B cell (primary cell): ENCODE measurements around the gene SNCAIP. TPM values are rescaled to one million over a fixed set of nuclear protein-coding genes. Genes with fewer than 3 reads are reported as not detected.

Experiments
- ATAC-seq: fragments of 200-7000 bp; cut with Tn5 transposase; one replicate; pipeline ENCODE4 v1.10.0; 2021; ENCODE audit warnings: low read depth, mild to moderate bottlenecking, moderate number of reproducible peaks, moderate library complexity
- CTCF ChIA-PET: fragments of 350-600 bp; sonication (Branson Sonifier 250); formaldehyde crosslinking; loops from one replicate; lab custom pipeline; 2021; ENCODE audit warnings: antibody characterized with exemption, inconsistent platforms; lab: Charles Lee
- POLR2A ChIA-PET: fragments of 350-600 bp; sonication (Branson Sonifier 250); formaldehyde crosslinking; loops from one replicate; lab custom pipeline; 2021; ENCODE audit warnings: antibody characterized with exemption; lab: Charles Lee
- DNase-seq: peaks from one replicate; pipeline ENCODE4 v3.0.0; 2013
- H2AFZ ChIP-seq: 2 replicates; pipeline ENCODE4 v1.6.1; 2012; ENCODE audit warnings: mild to moderate bottlenecking, low read depth, low read length; ENCODE audit not compliant: insufficient read depth, poor library complexity, severe bottlenecking
- H3K27ac ChIP-seq, 2 donors: 1 replicate in 1 of 2; 2 replicates in 1 of 2; pipeline ENCODE4 v1.5.1; 2012 to 2013; ENCODE audit warnings: low read length in 2 of 2, mild to moderate bottlenecking in 2 of 2, moderate library complexity in 1 of 2
- H3K27me3 ChIP-seq, 4 experiments: fragments of 200-600 bp in 1 of 4; sonication (generic) in 1 of 4; replicated peaks in 1 of 4; 1 replicate in 2 of 4; 2 replicates in 2 of 4; pipeline versions ENCODE4 v1.6.1 to v1.7.0; 2013 to 2016; ENCODE audit warnings: low read length in 3 of 4, mild to moderate bottlenecking in 2 of 4, mixed read lengths in 1 of 4, moderate library complexity in 1 of 4; ENCODE audit not compliant: insufficient read depth in 4 of 4, control insufficient read depth in 3 of 4; ENCODE audit errors: control extremely low read depth in 1 of 4
- H3K36me3 ChIP-seq, 2 experiments: replicated peaks in 1 of 2; 1 replicate in 1 of 2; 2 replicates in 1 of 2; pipeline versions ENCODE4 v1.6.1 to v1.7.1; 2013; ENCODE audit warnings: low read length in 1 of 2; ENCODE audit not compliant: insufficient read depth in 2 of 2, control insufficient read depth in 1 of 2; ENCODE audit errors: control extremely low read depth in 1 of 2, extremely low read depth in 1 of 2
- H3K4me1 ChIP-seq, 2 donors: fragments of 200-600 bp in 1 of 2; sonication (generic) in 1 of 2; 1 replicate in 1 of 2; 2 replicates in 1 of 2; pipeline versions ENCODE4 v1.5.1 to v1.6.1; 2013 to 2017; ENCODE audit warnings: low read length in 2 of 2; ENCODE audit not compliant: control insufficient read depth in 2 of 2, insufficient read depth in 2 of 2
- H3K4me2 ChIP-seq: replicated peaks from 2 replicates; pipeline ENCODE3; 2012; ENCODE audit warnings: mild to moderate bottlenecking, low read depth, low read length; ENCODE audit not compliant: poor library complexity, severe bottlenecking
- H3K4me3 ChIP-seq, 5 experiments: fragments of 200-600 bp in 1 of 5; sonication (generic) in 1 of 5; 1 replicate in 3 of 5; 2 replicates in 2 of 5; pipeline versions ENCODE4 v1.5.1 to v1.7.0; 2011 to 2016; ENCODE audit warnings: low read length in 4 of 5, mild to moderate bottlenecking in 4 of 5, low read depth in 2 of 5, control low read depth in 1 of 5, moderate library complexity in 1 of 5; ENCODE audit not compliant: insufficient read depth in 1 of 5; ENCODE audit errors: control extremely low read depth in 1 of 5, extremely low read depth in 1 of 5
- H3K79me2 ChIP-seq: fragments of 200-600 bp; sonication (generic); one replicate; pipeline ENCODE4 v1.6.0; 2016; ENCODE audit warnings: low read length; ENCODE audit not compliant: control insufficient read depth, insufficient read depth
- H3K9ac ChIP-seq: fragments of 200-600 bp; sonication (generic); 2 replicates; pipeline ENCODE4 v1.6.1; 2017; ENCODE audit warnings: mild to moderate bottlenecking, low read length, moderate library complexity
- H3K9me3 ChIP-seq, 3 donors: one replicate each; pipeline versions ENCODE4 v1.6.1 to v1.7.1; 2013; ENCODE audit warnings: low read length in 2 of 3; ENCODE audit not compliant: control insufficient read depth in 2 of 3, insufficient read depth in 1 of 3; ENCODE audit errors: control extremely low read depth in 1 of 3
- H4K20me1 ChIP-seq: 2 replicates; pipeline ENCODE4 v1.6.0; 2012; ENCODE audit warnings: mild to moderate bottlenecking, low read length; ENCODE audit not compliant: insufficient read depth, control insufficient read depth, poor library complexity, severe bottlenecking
- H3K27ac Mint-ChIP-seq: one replicate; pipeline ENCODE4 v1.8.0; 2021; ENCODE audit warnings: mixed read lengths
- H3K27me3 Mint-ChIP-seq: one replicate; pipeline ENCODE4 v1.8.0; 2021; ENCODE audit warnings: mixed read lengths
- H3K4me1 Mint-ChIP-seq: one replicate; pipeline ENCODE4 v1.8.0; 2021; ENCODE audit warnings: mixed read lengths
- H3K4me3 Mint-ChIP-seq: one replicate; pipeline ENCODE4 v1.8.0; 2021; ENCODE audit warnings: mixed read lengths
- H3K9me3 Mint-ChIP-seq: one replicate; pipeline ENCODE4 v1.8.0; 2022; ENCODE audit warnings: mixed read lengths; ENCODE audit not compliant: insufficient read depth
- EZH2 ChIP-seq: IDR thresholded peaks from 2 replicates; pipeline ENCODE4 v1.6.1; 2012; ENCODE audit warnings: borderline replicate concordance, low read depth, mild to moderate bottlenecking, moderate library complexity, low read length; ENCODE audit not compliant: insufficient read depth, poor library complexity, severe bottlenecking
- WGBS: methylation state at CpG from one replicate; pipeline ENCODE4 v1.1.5; 2013; ENCODE audit warnings: missing lambda C conversion rate; ENCODE audit not compliant: insufficient coverage; 5-methylcytosine and 5-hydroxymethylcytosine counted together
- intact Hi-C: fragments of 100-400 bp; cut with micrococcal nuclease; formaldehyde crosslinking; loops from one replicate; pipeline ENCODE4 v1.10.0; 2022
- polyA plus RNA-seq: library from polyadenylated mRNA; depleted of rRNA; stranded (reverse); fragments of >200 nt; gene quantifications from 2 replicates; pipeline ENCODE4 v1.2.3, GENCODE V29; 2012
- total RNA-seq, 2 donors: library from RNA; stranded (reverse); fragments of 120-200 nt in 1 of 2; gene quantifications; 1 replicate in 1 of 2; 2 replicates in 1 of 2; pipeline versions ENCODE4 v1.2.3 to v1.2.4, GENCODE V29; 2013 to 2022
- TF ChIP-seq, protein P1 (sequence below): fragments of 200-600 bp; IDR thresholded peaks from one replicate; pipeline ENCODE4 v1.8.0; 2022; ENCODE audit warnings: antibody characterized with exemption, mild to moderate bottlenecking

The SNCAIP gene
- total and polyA plus RNA-seq, 2 donors (not counting 1 experiment from before 2014, with no cell fraction given): not detected

DNA sequence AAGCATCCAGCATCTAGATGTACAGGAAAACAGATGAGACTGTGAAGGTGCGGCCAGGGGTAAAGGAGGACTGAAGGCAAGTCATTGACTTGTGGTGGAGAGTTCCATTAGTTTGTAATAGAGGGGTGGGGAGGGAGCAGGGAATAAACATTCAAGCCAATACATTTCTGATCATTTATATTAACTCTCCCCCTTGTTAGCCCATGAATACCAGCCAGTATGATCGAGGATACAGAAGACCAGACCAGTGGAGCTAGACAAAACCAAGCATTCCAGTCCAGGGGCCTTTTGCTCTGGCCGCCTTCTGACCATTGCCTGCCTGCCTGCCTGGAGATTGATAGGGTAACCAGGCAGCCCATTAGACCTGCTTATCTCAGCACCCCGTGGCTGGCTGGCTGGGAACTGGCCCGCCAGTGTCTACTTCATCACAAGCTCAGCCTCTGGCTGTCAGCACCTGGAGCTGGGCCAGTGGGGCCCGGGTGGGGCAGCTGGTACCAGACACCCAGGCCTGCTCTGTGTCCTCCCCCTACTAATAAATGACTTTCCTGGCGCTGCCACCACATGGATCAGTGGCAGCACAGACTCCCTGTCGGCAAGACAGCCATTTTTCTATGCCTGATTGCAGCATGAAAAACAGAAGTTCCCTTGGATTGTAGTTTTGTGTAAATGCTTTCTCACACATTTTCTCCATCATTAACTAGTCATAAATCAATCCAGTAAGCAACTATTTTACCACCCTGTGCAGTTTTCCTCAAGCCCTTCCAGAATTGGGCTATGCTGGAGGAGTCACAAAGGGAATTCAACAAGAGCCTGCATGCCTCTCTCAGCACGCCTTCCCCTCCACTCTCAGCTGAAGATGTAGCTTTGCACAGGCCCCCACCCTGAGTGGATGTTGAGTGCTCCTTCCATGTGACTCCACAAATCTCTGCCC lies 181.3 kb downstream of the SNCAIP start:
- Histone ChIP-seq H3K4me2 (no peak overlapping the region), H3K27me3 (no peaks in the 10 kb centered on the region), H3K79me2 (no peaks in the 10 kb centered on the region), H3K9me3 (peaks cover 0 to 4% (median 0%) of the 10 kb centered on the region in 3 donors), H3K27ac (no peak overlapping the region), H4K20me1 (no peaks in the 10 kb centered on the region), H3K36me3 (no peaks in the 10 kb centered on the region), H3K4me3 (no peak overlapping the region), H3K4me1 (no peaks in the 10 kb centered on the region), H3K9ac (no peak overlapping the region), H2AFZ (no peak overlapping the region)
- peaks cover 20% of the 10 kb centered on the region for H3K27me3 Mint-ChIP-seq
- no peak overlapping the region for H3K4me3 Mint-ChIP-seq
- POLR2A ChIA-PET: no interaction called here
- no peaks in the 10 kb centered on the region for H3K9me3 Mint-ChIP-seq
- H3K27ac Mint-ChIP-seq: no peak overlapping the region
- H3K4me1 Mint-ChIP-seq: peaks cover 4% of the 10 kb centered on the region
- TF ChIP-seq, protein P1, sequence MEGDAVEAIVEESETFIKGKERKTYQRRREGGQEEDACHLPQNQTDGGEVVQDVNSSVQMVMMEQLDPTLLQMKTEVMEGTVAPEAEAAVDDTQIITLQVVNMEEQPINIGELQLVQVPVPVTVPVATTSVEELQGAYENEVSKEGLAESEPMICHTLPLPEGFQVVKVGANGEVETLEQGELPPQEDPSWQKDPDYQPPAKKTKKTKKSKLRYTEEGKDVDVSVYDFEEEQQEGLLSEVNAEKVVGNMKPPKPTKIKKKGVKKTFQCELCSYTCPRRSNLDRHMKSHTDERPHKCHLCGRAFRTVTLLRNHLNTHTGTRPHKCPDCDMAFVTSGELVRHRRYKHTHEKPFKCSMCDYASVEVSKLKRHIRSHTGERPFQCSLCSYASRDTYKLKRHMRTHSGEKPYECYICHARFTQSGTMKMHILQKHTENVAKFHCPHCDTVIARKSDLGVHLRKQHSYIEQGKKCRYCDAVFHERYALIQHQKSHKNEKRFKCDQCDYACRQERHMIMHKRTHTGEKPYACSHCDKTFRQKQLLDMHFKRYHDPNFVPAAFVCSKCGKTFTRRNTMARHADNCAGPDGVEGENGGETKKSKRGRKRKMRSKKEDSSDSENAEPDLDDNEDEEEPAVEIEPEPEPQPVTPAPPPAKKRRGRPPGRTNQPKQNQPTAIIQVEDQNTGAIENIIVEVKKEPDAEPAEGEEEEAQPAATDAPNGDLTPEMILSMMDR: no peak
- TF ChIP-seq EZH2: no peak
- CTCF ChIA-PET: no interaction called here
- WGBS: 65% methylated on average over 6 of the region's 9 CpGs
- DNase-seq (no peak), ATAC-seq (no peak)
- intact Hi-C loops: no loop called here

DNA sequence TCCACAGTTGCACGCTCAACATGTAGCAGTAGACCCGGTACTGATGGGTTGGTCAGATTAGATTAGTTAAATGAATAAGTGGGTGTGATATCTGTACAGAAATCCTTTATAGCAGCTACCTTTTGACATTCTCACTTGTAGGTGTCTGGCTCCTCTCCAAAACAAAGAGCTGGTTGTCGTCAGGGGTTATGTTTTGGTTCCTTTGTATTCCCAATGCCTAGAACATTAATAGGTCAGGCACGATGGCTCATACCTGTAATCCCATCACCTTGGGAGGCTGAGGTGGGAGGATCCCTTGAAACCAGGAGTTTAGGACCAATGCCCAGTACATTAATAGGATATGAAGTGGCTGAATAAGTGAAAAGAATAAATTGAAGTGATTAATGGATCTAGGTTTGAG lies 182.1 kb downstream of the SNCAIP start:
- H3K27me3 ChIP-seq: no peaks in the 10 kb centered on the region
- intact Hi-C loops: no loop called here
- no peak overlapping the region for H3K9ac ChIP-seq
- no peaks in the 10 kb centered on the region for H4K20me1 ChIP-seq
- Mint-ChIP-seq H3K4me1 (peaks cover 4% of the 10 kb centered on the region), H3K27ac (no peak overlapping the region), H3K4me3 (no peak overlapping the region), H3K9me3 (no peaks in the 10 kb centered on the region), H3K27me3 (peaks cover 18% of the 10 kb centered on the region)
- DNase-seq (no peak), ATAC-seq (no peak)
- WGBS: no CpG with 5 or more reads among the region's 4 CpGs
- H3K4me1 ChIP-seq: no peaks in the 10 kb centered on the region
- H3K4me3 ChIP-seq: no peak overlapping the region
- H3K79me2 ChIP-seq: no peaks in the 10 kb centered on the region
- H3K9me3 ChIP-seq: peaks cover 0 to 4% (median 0%) of the 10 kb centered on the region in 3 donors
- H3K4me2 ChIP-seq: no peak overlapping the region
- ChIA-PET POLR2A (no interaction called here), CTCF (no interaction called here)
- TF ChIP-seq, protein P1: no peak
- TF ChIP-seq EZH2: no peak
- H3K27ac ChIP-seq: no peak overlapping the region
- H2AFZ ChIP-seq: no peak overlapping the region
- no peaks in the 10 kb centered on the region for H3K36me3 ChIP-seq
